HL-60 (cell line): Measurements from ENCODE around the gene GALNT6.
A peak's percentile ranks its signal among the peaks of the same experiment; 100 is the strongest.

Experiments
- DNase-seq, 2 experiments: peaks; one replicate each; pipeline ENCODE4 v3.0.0-alpha.2; 2010 to 2020; ENCODE audit warnings: low read depth in 1 of 2, low spot score in 1 of 2
- H3K27ac ChIP-seq: fragments of 250-450 bp; sonication (Bioruptor Pico); replicated peaks from 2 replicates; pipeline ENCODE4 v1.5.1; 2020; ENCODE audit warnings: mild to moderate bottlenecking, moderate library complexity
- H3K27me3 ChIP-seq: fragments of 250-450 bp; sonication (Bioruptor Pico); 2 replicates; pipeline ENCODE4 v1.5.1; 2021; ENCODE audit warnings: mild to moderate bottlenecking, moderate library complexity; ENCODE audit not compliant: insufficient read depth, poor library complexity, severe bottlenecking
- H3K4me3 ChIP-seq: replicated peaks from 2 replicates; pipeline ENCODE4 v1.5.1; 2011; ENCODE audit warnings: mild to moderate bottlenecking, control low read depth, low read length; ENCODE audit not compliant: insufficient read depth
- CTCF ChIP-seq: IDR thresholded peaks from one replicate; pipeline ENCODE4 v1.5.1; 2011; ENCODE audit warnings: low read length, control low read depth, inconsistent platforms; ENCODE audit not compliant: insufficient read depth
- GABPA ChIP-seq: IDR thresholded peaks from 2 replicates; pipeline ENCODE4 v1.6.1; 2012; ENCODE audit warnings: low read depth
- POLR2AphosphoS5 ChIP-seq: IDR thresholded peaks from 2 replicates; pipeline ENCODE4 v1.6.1; 2012; ENCODE audit warnings: low read depth
- REST ChIP-seq: IDR thresholded peaks from 2 replicates; pipeline ENCODE4 v1.6.1; 2012; ENCODE audit warnings: low read depth; ENCODE audit not compliant: insufficient replicate concordance
- SPI1 ChIP-seq: IDR thresholded peaks from 2 replicates; pipeline ENCODE4 v1.6.1; 2012; ENCODE audit warnings: low read depth, mild to moderate bottlenecking, borderline replicate concordance

Gene GALNT6

GRCh38 chr12:51403159-51403558, 12.0 kb upstream of the GALNT6 start:
- no peaks in the 10 kb centered on the region for H3K27me3 ChIP-seq
- TF ChIP-seq SPI1 (no peak), GABPA (no peak), REST (no peak), POLR2AphosphoS5 (no peak), CTCF (no peak)
- DNase-seq, result no peak
- H3K27ac ChIP-seq, result peak overlapping the region; percentile 44
- H3K4me3 ChIP-seq, result no peak overlapping the region

- no peak for DNase-seq
- Histone ChIP-seq H3K27me3 (no peaks in the 10 kb centered on the region), H3K27ac (no peak overlapping the region), H3K4me3 (no peak overlapping the region)
- TF ChIP-seq REST (no peak), POLR2AphosphoS5 (no peak), CTCF (no peak), SPI1 (no peak), GABPA (no peak)
Measured at GRCh38 chr12:51401900-51402299, 10.7 kb upstream of the GALNT6 start.

- H3K4me3 ChIP-seq, result no peak overlapping the region
- TF ChIP-seq CTCF, result no peak
- no peak for TF ChIP-seq SPI1
- TF ChIP-seq POLR2AphosphoS5, result no peak
- TF ChIP-seq REST, result no peak
- no peak for TF ChIP-seq GABPA
- DNase-seq, result no peak
- H3K27ac ChIP-seq, result no peak overlapping the region
- H3K27me3 ChIP-seq, result no peaks in the 10 kb centered on the region
Measured at GRCh38 chr12:51401486-51401885, 10.3 kb upstream of the GALNT6 start.
